HepG2 (cell line): ENCODE measurements around the gene CCL23. TPM values are rescaled to one million over a fixed set of nuclear protein-coding genes. Genes with fewer than 3 reads are reported as not detected.

Experiments
- CAMTA2 ChIP-seq: sonication (generic); formaldehyde crosslinking; IDR thresholded peaks from 2 replicates; pipeline ENCODE4 v1.4.0; 2020; ENCODE audit warnings: mild to moderate bottlenecking, missing genetic modification reagents, borderline replicate concordance
- JUNB ChIP-seq: sonication (generic); formaldehyde crosslinking; IDR thresholded peaks from 2 replicates; pipeline ENCODE4 v1.8.0; 2022; ENCODE audit warnings: missing genetic modification reagents, mild to moderate bottlenecking, borderline replicate concordance
- NCOA2 ChIP-seq: sonication (generic); formaldehyde crosslinking; IDR thresholded peaks from 2 replicates; pipeline ENCODE4 v1.8.0; 2022; ENCODE audit warnings: inconsistent platforms
- NFE2L1 ChIP-seq: sonication (generic); formaldehyde crosslinking; IDR thresholded peaks from 2 replicates; pipeline ENCODE4 v1.4.0; 2020; ENCODE audit warnings: missing genetic modification reagents, mild to moderate bottlenecking, borderline replicate concordance
- PAXIP1 ChIP-seq: sonication (generic); formaldehyde crosslinking; conservative IDR thresholded peaks from 2 replicates; pipeline ENCODE4 v1.4.0; 2020; ENCODE audit warnings: mild to moderate bottlenecking, missing genetic modification reagents, moderate library complexity
- PHF5A ChIP-seq: IDR thresholded peaks from one replicate; pipeline ENCODE4 v1.6.1; 2018; ENCODE audit warnings: low read depth, missing genetic modification reagents; ENCODE audit not compliant: unreplicated experiment
- RNF219 ChIP-seq: sonication (generic); formaldehyde crosslinking; IDR thresholded peaks from 2 replicates; pipeline ENCODE4 v1.5.0; 2020; ENCODE audit warnings: mild to moderate bottlenecking, missing genetic modification reagents
- SP2 ChIP-seq: sonication (generic); formaldehyde crosslinking; IDR thresholded peaks from 2 replicates; pipeline ENCODE4 v1.5.1; 2020; ENCODE audit warnings: mild to moderate bottlenecking, missing genetic modification reagents
- TRIM22 ChIP-seq: fragments of 450-650 bp; IDR thresholded peaks from 2 replicates; pipeline ENCODE4 v1.6.1; 2017
- UBTF ChIP-seq: sonication (generic); formaldehyde crosslinking; IDR thresholded peaks from 2 replicates; pipeline ENCODE4 v1.4.0; 2020; ENCODE audit warnings: mild to moderate bottlenecking, missing genetic modification reagents
- ZBTB10 ChIP-seq: sonication (generic); formaldehyde crosslinking; IDR thresholded peaks from 2 replicates; pipeline ENCODE4 v1.4.0; 2020; ENCODE audit warnings: missing genetic modification reagents, borderline replicate concordance
- ZNF629 ChIP-seq: sonication (generic); formaldehyde crosslinking; conservative IDR thresholded peaks from 2 replicates; pipeline ENCODE4 v1.5.0; 2020; ENCODE audit warnings: missing genetic modification reagents
- ZNF678 ChIP-seq: sonication (generic); formaldehyde crosslinking; IDR thresholded peaks from 2 replicates; pipeline ENCODE4 v1.4.0; 2020; ENCODE audit warnings: mild to moderate bottlenecking, missing genetic modification reagents
- ZNF761 ChIP-seq: sonication (generic); formaldehyde crosslinking; conservative IDR thresholded peaks from 2 replicates; pipeline ENCODE4 v1.4.0; 2020; ENCODE audit warnings: mild to moderate bottlenecking, missing genetic modification reagents
- ZSCAN29 ChIP-seq: sonication (generic); formaldehyde crosslinking; conservative IDR thresholded peaks from 2 replicates; pipeline ENCODE4 v1.4.0; 2020; ENCODE audit warnings: mild to moderate bottlenecking, missing genetic modification reagents
- polyA plus RNA-seq, 8 experiments: library from polyadenylated mRNA; depleted of rRNA in 3 of 8; stranded (reverse) in 7 of 8; unstranded in 1 of 8; fragments of >200 nt; fragmentation: Illumina TruSeq in 4 of 8; extraction: Trizol in 4 of 8; gene quantifications; 2 replicates each; pipeline versions ENCODE4 v1.2.1 to v1.2.3, GENCODE V29; 2011 to 2016; ENCODE audit warnings: low read depth in 4 of 8, missing spikeins in 1 of 8, mixed read lengths in 1 of 8; ENCODE audit not compliant: insufficient read depth in 1 of 8
- total RNA-seq, 5 experiments: library from RNA; depleted of rRNA; stranded (reverse); fragments of >200 nt; fragmentation: Illumina TruSeq; extraction: Trizol; gene quantifications; 2 replicates each; pipeline ENCODE4 v1.2.3, GENCODE V29; 2016; ENCODE audit warnings: low read depth in 1 of 5

Gene CCL23
- total and polyA plus RNA-seq, 2 of the 13 experiments (the other 11 are each of a cell fraction or from before 2014, with no cell fraction given) = not detected

- TF ChIP-seq PAXIP1 (CRISPR knock-in tag) (peak; percentile 71), CAMTA2 (no peak), UBTF (CRISPR knock-in tag) (no peak), ZNF678 (no peak), ZNF629 (CRISPR knock-in tag) (no peak), ZBTB10 (CRISPR knock-in tag) (no peak), NCOA2 (CRISPR knock-in tag) (peak; percentile 47; the same call in 1 of the 2 replicates), PHF5A (no peak), ZNF761 (no peak), ZSCAN29 (CRISPR knock-in tag) (no peak), JUNB (CRISPR knock-in tag) (no peak), TRIM22 (no peak), NFE2L1 (CRISPR knock-in tag) (no peak), SP2 (CRISPR knock-in tag) (no peak), RNF219 (no peak)
Observed at GRCh38 chr17:35981908-35982330, 35.9 kb downstream of the CCL23 start (continued).
